ENCODE measurements around the gene SF3B2. TPM values are rescaled to one million over a fixed set of nuclear protein-coding genes. Genes with fewer than 3 reads are reported as not detected.
"Not testable (repeated sequence)": the region's sequence is repeated elsewhere in the genome, so short reads cannot be mapped to it uniquely, and the experiment has no call there.

SF3B2 gene
- total and polyA plus RNA-seq, 10 donors: 77.5 to 195 (median 147) TPM

- 61 to 70% (median 64%) methylated on average over 3 of the region's 3 CpGs for WGBS, 5 donors
- peak overlapping the region in 4 of 8 donors; percentile 61 to 76 (median 74) for H3K27ac ChIP-seq
- H3K4me1 ChIP-seq: peaks cover 51 to 100% (median 85%) of the 10 kb centered on the region in 6 donors
- H3K36me3 ChIP-seq: peaks cover 0 to 6% (median 0%) of the 10 kb centered on the region in 6 donors
- H3K27me3 ChIP-seq (replicated peaks in 1 of 7): no peaks in the 10 kb centered on the region
- intact Hi-C loops (cut with DNase I; ENCODE audit: low total_unique reads): no loop called here
- H3K9me3 ChIP-seq: no peaks in the 10 kb centered on the region
- H3K4me3 ChIP-seq: no peak overlapping the region
- no peak for DNase-seq
- TF ChIP-seq, protein P1, sequence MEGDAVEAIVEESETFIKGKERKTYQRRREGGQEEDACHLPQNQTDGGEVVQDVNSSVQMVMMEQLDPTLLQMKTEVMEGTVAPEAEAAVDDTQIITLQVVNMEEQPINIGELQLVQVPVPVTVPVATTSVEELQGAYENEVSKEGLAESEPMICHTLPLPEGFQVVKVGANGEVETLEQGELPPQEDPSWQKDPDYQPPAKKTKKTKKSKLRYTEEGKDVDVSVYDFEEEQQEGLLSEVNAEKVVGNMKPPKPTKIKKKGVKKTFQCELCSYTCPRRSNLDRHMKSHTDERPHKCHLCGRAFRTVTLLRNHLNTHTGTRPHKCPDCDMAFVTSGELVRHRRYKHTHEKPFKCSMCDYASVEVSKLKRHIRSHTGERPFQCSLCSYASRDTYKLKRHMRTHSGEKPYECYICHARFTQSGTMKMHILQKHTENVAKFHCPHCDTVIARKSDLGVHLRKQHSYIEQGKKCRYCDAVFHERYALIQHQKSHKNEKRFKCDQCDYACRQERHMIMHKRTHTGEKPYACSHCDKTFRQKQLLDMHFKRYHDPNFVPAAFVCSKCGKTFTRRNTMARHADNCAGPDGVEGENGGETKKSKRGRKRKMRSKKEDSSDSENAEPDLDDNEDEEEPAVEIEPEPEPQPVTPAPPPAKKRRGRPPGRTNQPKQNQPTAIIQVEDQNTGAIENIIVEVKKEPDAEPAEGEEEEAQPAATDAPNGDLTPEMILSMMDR (IDR thresholded peaks at IDR 0.05 in 8 of 11, conservative IDR thresholded peaks at IDR 0.05 in 3 of 11): no peak
- TF ChIP-seq POLR2AphosphoS5 (IDR thresholded peaks at IDR 0.05): no peak
Observed at GRCh38 chr11:66111158-66111557, 59.0 kb downstream of the SF3B2 start.

GRCh38 chr11:66112041-66112491 lies 59.9 kb downstream of the SF3B2 start:
- peak overlapping the region in 1 of 8 donors; percentile 1 for H3K4me3 ChIP-seq
- H3K27ac ChIP-seq: peak overlapping the region in 7 of 8 donors; percentile 37 to 76 (median 61)
- no peaks in the 10 kb centered on the region for H3K27me3 ChIP-seq (replicated peaks in 1 of 7)
- intact Hi-C loops (cut with DNase I; ENCODE audit: low total_unique reads): no loop called here
- 72 to 81% (median 78%) methylated on average over 9 of the region's 9 CpGs for WGBS, 5 donors
- TF ChIP-seq, protein P1 (IDR thresholded peaks at IDR 0.05 in 8 of 11, conservative IDR thresholded peaks at IDR 0.05 in 3 of 11): no peak
- TF ChIP-seq POLR2A (IDR thresholded peaks at IDR 0.05) (no peak), POLR2AphosphoS5 (IDR thresholded peaks at IDR 0.05) (no peak)
- no peaks in the 10 kb centered on the region for H3K9me3 ChIP-seq
- peaks cover 56 to 100% (median 86%) of the 10 kb centered on the region in 6 donors for H3K4me1 ChIP-seq
- no peak for DNase-seq
- peaks cover 0 to 4% (median 0%) of the 10 kb centered on the region in 6 donors for H3K36me3 ChIP-seq

DNA sequence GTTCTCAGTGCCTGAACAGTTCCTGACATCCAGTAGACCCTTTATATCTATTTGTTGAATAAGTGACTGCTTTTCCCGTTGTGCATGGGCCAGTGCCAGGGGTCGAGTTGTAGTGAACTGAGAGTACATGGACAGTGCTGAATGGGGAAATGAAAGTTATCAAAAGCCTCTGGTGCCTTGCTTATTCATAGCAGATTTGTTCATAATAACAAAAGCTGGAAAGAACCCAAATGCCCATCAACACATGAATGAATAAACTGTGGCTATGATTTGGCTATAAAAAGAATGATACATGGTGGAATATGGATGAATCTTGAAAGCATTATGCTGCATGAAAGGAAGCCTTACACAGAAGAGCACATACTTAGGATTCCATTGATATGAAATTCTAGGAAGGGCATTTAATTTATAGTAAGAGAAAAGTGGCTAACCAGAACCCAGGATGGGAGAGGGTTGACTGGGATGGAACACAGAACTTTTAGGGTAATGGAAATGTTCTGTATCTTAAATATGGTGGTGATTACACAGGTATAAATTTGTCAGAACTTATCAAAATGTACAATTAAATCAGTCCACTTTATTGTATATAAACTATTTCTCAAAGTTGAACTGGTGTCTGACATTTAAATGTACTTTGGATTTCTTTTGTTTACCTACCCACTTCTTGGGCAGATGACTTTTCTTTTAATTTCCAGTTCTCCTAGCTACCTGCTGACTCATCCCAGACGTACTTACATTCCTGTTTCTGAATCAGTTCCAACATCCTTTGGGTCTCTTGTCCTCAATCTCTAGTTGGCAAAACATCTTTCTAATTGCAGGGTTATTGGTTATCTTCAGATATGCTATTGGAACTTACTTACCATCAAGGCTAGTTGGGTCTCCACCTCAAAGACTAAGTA lies 60.7 kb downstream of the SF3B2 start:
- Histone ChIP-seq H3K27ac (peak overlapping the region in 7 of 8 donors; percentile 17 to 76 (median 61)), H3K27me3 (replicated peaks in 1 of 7) (no peaks in the 10 kb centered on the region), H3K4me3 (peak overlapping the region in 1 of 8 donors; percentile 25), H3K9me3 (no peaks in the 10 kb centered on the region), H3K4me1 (peaks cover 58 to 100% (median 86%) of the 10 kb centered on the region in 6 donors), H3K36me3 (peaks cover 0 to 4% (median 0%) of the 10 kb centered on the region in 6 donors)
- WGBS, 5 donors: 7 to 32% (median 15%) methylated on average over 3 of the region's 3 CpGs
- DNase-seq: no peak
- TF ChIP-seq, protein P1 (IDR thresholded peaks at IDR 0.05 in 8 of 11, conservative IDR thresholded peaks at IDR 0.05 in 3 of 11): no peak
- TF ChIP-seq POLR2A (IDR thresholded peaks at IDR 0.05) (no peak), POLR2AphosphoS5 (IDR thresholded peaks at IDR 0.05) (no peak)
- intact Hi-C loops (cut with DNase I; ENCODE audit: low total_unique reads): no loop called here

DNA sequence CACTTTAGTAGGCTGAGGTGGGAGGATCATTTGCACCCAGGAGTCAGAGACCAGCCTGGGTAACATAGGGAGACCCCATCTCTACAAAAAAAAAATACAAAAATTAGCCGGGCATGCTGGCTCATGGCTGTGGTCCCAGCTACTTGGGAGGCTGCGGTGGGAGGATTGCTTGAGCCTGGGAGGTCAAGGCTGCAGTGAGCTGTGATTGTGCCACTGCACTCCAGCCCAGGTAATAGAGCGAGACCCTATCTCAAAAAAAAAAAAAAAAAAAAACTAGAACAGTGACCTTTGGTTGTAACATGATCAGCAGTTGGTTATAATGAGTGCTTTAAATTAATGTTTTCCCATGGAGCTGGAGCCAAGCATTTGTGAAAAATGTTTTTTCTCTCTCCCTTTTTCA lies 62.8 kb downstream of the SF3B2 start:
- intact Hi-C loops (cut with DNase I; ENCODE audit: low total_unique reads); DNase-seq; H3K27me3 ChIP-seq (replicated peaks in 1 of 7); H3K36me3 ChIP-seq; H3K9me3 ChIP-seq: not testable (repeated sequence)
- Histone ChIP-seq H3K27ac (peak overlapping the region in 7 of 8 donors; percentile 48 to 86 (median 74)), H3K4me3 (peak overlapping the region in 1 of 8 donors; percentile 11), H3K4me1 (peaks cover 74 to 100% (median 95%) of the 10 kb centered on the region in 6 donors)
- WGBS, 5 donors: 79 to 89% (median 81%) methylated on average over 3 of the region's 3 CpGs

Measured in spleen (tissue), 11 donors.